T-helper 1 cell treated with Interleukin-12 subunit alpha and Interleukin-12 subunit beta and Interleukin-4 antibody, amounts not matched to agents 30 μg/mL and 1 μg/mL, for 36 hours (primary cell): Measurements from ENCODE around the gene ZBTB16.

Source experiments
- H3K27ac Mint-ChIP-seq: one replicate; pipeline ENCODE4 v1.8.0; 2021; ENCODE audit warnings: mild to moderate bottlenecking, mixed read lengths
- H3K27me3 Mint-ChIP-seq: one replicate; pipeline ENCODE4 v1.8.0; 2021; ENCODE audit warnings: low read depth, mixed read lengths
- H3K36me3 Mint-ChIP-seq: one replicate; pipeline ENCODE4 v1.8.0; 2021; ENCODE audit warnings: low read depth, mixed read lengths
- H3K4me1 Mint-ChIP-seq: one replicate; pipeline ENCODE4 v1.8.0; 2021; ENCODE audit warnings: low read depth, mixed read lengths
- H3K4me3 Mint-ChIP-seq: one replicate; pipeline ENCODE4 v1.8.0; 2021; ENCODE audit warnings: mild to moderate bottlenecking, moderate library complexity, mixed read lengths
- H3K9me3 Mint-ChIP-seq: one replicate; pipeline ENCODE4 v1.8.0; 2021; ENCODE audit warnings: mixed read lengths

Gene ZBTB16

DNA sequence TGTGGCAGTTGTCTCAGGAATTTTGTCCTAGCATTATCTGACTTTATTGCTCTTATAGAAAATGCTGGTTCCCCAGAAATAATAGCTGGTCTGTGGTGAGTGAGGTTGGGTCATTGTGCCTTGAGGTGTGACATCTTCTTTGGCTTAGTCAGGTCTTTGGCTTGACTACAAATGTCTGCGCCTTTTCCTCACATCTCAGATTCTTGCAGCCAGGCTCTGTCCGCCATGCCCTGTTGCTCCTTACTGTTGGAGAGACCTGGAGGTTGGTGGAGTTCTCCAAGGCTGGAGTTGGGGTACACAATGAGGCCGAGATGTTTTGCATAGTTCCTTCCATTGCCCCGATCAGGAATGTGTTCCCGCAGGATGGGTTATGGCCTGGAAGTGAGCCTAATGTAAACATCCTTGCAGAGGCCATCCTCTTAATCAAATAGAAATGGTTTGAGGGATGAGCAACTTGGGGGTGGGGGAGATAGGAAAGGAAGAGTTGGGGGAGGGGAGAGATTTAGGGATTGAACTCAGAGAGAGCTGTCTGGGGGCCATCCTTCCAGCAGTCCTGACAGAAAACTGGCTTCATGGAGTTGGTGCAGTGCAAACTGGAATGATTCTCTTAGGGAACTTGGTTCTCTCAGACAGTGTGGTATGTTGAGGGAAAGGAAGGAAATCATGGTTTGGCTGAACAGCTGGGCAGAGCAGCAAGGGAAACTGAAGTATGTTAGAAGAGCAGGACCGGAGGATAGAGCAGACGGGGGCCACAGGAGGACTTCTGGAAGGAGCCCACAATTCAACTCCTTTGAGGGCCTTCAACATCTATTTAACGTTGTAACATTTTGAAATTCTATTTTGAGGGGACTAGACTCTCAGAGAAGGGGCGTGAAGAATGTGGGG is 49.9 kb downstream of the ZBTB16 start:
- H3K4me3 Mint-ChIP-seq: no peak overlapping the region
- H3K27me3 Mint-ChIP-seq: peaks cover 61% of the 10 kb centered on the region
- no peak overlapping the region for H3K27ac Mint-ChIP-seq
- H3K4me1 Mint-ChIP-seq: peaks cover 13% of the 10 kb centered on the region
- H3K36me3 Mint-ChIP-seq: no peaks in the 10 kb centered on the region
- no peaks in the 10 kb centered on the region for H3K9me3 Mint-ChIP-seq

DNA sequence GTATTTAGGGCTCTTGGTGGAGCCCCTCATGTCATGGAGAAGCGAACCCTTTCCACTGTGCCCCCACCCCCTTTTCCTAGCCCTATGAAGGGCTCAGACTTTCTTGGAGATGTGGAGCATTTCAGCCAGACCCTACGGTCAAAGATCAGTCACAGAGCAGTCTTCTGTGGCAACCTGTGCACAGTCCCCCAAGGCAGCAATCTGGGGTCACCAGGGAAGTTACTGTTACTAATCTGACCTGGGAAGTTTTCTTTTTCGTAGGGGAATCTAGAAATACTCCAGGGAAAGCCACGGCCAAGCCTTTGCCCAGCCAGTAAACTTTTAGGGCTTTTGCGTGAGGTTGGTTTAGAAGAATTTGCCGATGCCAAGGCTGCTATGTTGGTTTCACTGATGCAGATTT is 50.6 kb downstream of the ZBTB16 start:
- H3K36me3 Mint-ChIP-seq: no peaks in the 10 kb centered on the region
- no peak overlapping the region for H3K4me3 Mint-ChIP-seq
- no peaks in the 10 kb centered on the region for H3K9me3 Mint-ChIP-seq
- H3K27ac Mint-ChIP-seq: no peak overlapping the region
- H3K27me3 Mint-ChIP-seq: peaks cover 65% of the 10 kb centered on the region
- peaks cover 12% of the 10 kb centered on the region for H3K4me1 Mint-ChIP-seq

DNA sequence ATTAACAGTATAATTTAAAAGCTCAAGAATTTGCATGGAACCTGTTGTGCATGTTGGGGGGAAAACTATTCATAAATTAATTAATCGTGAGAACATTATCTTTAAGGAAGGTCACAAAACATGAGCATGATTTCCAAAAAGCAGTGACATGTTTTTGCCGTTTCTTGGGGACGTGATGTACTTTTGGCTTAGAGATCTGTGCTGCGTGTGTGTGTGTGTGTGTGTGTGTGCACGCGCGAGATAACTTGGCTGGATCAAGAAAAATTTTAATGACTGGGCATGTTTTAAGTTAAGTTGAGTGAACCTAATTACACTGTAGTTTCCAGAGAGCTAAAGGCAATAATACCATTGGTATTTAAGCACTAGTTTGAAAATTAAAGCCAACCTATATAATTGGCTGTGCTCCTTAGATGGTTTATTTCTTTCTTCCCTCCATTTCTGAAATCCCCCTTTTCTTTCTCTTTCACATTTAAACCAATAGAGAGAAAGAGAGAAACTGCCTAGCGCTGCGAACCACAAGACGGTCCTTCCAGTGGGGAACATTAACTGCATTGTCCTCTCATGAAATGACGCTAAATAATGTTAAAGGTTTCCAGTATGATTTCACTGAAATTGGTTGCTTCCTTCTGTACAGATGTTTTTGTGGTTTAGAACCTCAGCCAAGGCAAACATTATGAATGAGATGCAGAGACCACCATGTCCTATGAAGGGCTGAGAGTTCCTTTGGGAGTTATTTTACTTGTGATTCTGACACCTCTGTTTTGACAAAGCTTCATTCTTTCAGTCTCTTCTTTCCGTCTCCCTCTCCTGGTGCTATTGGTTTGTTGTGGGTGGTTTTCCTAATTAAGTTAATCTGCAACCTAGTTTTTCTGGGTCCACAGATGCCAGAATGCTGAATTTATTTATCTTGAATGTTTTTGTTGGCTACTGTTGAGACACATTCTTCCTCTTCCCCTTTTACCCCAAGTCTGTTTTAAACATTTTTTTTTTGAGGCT is 51.7 kb downstream of the ZBTB16 start:
- H3K27me3 Mint-ChIP-seq: peaks cover 72% of the 10 kb centered on the region
- H3K4me1 Mint-ChIP-seq: peaks cover 10% of the 10 kb centered on the region
- no peak overlapping the region for H3K4me3 Mint-ChIP-seq
- H3K9me3 Mint-ChIP-seq: no peaks in the 10 kb centered on the region
- H3K36me3 Mint-ChIP-seq: no peaks in the 10 kb centered on the region
- H3K27ac Mint-ChIP-seq: no peak overlapping the region

DNA sequence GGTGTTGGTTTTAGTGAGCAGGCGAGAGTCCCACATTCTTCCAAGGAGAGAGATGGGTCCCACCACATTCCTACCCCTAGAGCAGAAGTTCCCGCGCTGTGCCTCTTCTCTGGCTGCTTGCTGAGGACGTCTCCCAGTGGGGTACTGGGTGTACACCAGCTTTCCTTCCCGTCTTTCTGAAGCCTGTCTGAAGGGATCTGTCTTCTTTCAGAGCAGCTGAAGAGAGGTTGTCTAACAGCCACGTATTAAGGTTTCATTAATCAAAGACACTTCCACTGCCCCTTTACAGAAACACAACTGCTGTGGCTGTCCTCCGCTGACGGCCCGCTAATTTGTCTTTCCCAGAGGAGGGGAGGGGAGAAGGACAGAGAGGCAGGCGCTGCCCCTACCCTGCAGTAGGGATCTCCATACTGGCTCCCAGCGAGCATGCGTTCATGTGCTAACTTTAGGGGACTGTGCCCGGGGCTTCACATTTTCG is 56.0 kb downstream of the ZBTB16 start:
- no peaks in the 10 kb centered on the region for H3K9me3 Mint-ChIP-seq
- H3K4me3 Mint-ChIP-seq: no peak overlapping the region
- peaks cover 3% of the 10 kb centered on the region for H3K4me1 Mint-ChIP-seq
- no peaks in the 10 kb centered on the region for H3K36me3 Mint-ChIP-seq
- H3K27ac Mint-ChIP-seq: no peak overlapping the region
- H3K27me3 Mint-ChIP-seq: peaks cover 60% of the 10 kb centered on the region

DNA sequence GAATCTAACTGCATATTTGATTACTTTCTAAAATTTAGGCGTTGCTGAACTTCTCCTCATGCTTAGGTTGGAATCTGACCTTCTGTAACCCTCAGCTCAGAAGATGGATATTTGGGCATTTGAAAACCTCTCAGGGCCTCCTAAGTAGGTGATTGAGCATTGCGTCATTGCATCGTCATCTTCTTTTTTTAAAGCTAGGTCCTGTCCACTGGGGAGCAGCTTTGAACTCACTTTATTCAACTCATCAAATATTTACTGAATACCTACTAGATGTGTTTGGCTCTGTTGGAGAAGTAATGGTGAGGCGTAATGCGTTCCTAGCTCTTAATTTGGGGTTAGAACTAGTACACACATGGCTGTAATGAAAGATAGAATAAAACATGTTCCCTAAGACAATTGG is 56.8 kb downstream of the ZBTB16 start:
- H3K4me3 Mint-ChIP-seq: no peak overlapping the region
- no peaks in the 10 kb centered on the region for H3K9me3 Mint-ChIP-seq
- H3K27ac Mint-ChIP-seq: no peak overlapping the region
- peaks cover 51% of the 10 kb centered on the region for H3K27me3 Mint-ChIP-seq
- peaks cover 2% of the 10 kb centered on the region for H3K4me1 Mint-ChIP-seq
- no peaks in the 10 kb centered on the region for H3K36me3 Mint-ChIP-seq

DNA sequence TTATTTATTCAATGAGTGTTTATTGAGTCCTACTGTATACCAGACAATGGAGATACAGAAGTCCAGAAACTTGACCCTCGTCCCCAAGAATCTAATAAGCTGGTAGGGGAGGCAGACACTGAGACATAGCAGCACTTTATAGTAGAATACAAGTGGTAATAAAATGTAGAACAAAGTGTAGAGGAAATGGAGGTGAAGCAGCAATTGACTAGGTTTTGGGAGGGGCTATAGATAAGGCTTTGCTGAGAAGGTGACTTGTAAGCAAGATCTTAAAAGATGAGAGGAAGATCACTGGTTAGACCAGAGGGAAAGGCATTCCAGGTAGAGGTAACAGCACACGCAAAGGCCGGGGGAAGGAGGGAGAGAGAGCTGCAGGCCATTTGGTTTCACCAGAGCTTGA is 57.3 kb downstream of the ZBTB16 start:
- H3K27ac Mint-ChIP-seq: no peak overlapping the region
- no peak overlapping the region for H3K4me3 Mint-ChIP-seq
- H3K9me3 Mint-ChIP-seq: no peaks in the 10 kb centered on the region
- H3K27me3 Mint-ChIP-seq: peaks cover 46% of the 10 kb centered on the region
- no peaks in the 10 kb centered on the region for H3K4me1 Mint-ChIP-seq
- no peaks in the 10 kb centered on the region for H3K36me3 Mint-ChIP-seq

DNA sequence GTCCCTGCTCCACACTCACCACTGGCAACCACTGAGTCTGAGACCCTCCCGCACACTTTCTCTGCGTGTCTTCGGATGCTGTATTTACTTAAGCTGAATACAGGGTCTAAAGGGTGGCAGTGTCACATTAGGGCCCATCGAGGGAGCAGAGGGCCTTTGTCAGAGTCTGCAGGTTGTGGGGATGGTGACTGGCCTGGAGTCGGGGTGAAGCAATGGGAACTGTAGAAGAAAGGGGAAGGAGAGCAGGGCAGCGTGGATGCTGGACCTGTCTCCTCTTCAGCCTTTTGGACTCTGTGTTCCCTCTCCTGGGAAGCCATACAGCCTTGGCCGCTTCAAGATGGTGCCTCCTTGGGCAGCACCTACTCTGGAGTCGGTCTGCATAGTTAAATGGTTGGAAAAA is 61.1 kb downstream of the ZBTB16 start:
- H3K27ac Mint-ChIP-seq: no peak overlapping the region
- H3K9me3 Mint-ChIP-seq: no peaks in the 10 kb centered on the region
- H3K27me3 Mint-ChIP-seq: peaks cover 20% of the 10 kb centered on the region
- H3K4me1 Mint-ChIP-seq: no peaks in the 10 kb centered on the region
- no peaks in the 10 kb centered on the region for H3K36me3 Mint-ChIP-seq
- H3K4me3 Mint-ChIP-seq: no peak overlapping the region

DNA sequence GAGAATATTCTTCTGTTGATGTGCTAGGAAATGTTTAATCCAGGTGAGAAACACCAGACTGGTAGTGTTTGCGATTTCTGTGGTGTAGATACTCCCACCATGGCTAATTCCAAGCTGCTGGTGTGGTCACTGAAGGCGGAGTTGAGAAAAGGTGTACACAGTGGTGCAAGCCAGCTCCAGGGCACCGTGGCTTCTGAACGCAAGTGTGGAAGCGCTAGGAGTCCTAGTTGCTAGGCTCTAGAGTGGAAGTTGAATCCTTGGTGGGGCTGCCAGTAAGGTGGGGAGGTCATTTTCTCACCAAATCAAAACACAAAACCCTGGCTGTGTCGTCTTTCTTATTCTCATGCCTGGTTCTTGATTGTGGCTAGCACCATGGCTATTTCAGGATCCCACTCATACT is 61.6 kb downstream of the ZBTB16 start:
- Mint-ChIP-seq H3K9me3 (no peaks in the 10 kb centered on the region), H3K36me3 (no peaks in the 10 kb centered on the region), H3K4me1 (no peaks in the 10 kb centered on the region), H3K27ac (no peak overlapping the region), H3K4me3 (no peak overlapping the region), H3K27me3 (peaks cover 18% of the 10 kb centered on the region)

DNA sequence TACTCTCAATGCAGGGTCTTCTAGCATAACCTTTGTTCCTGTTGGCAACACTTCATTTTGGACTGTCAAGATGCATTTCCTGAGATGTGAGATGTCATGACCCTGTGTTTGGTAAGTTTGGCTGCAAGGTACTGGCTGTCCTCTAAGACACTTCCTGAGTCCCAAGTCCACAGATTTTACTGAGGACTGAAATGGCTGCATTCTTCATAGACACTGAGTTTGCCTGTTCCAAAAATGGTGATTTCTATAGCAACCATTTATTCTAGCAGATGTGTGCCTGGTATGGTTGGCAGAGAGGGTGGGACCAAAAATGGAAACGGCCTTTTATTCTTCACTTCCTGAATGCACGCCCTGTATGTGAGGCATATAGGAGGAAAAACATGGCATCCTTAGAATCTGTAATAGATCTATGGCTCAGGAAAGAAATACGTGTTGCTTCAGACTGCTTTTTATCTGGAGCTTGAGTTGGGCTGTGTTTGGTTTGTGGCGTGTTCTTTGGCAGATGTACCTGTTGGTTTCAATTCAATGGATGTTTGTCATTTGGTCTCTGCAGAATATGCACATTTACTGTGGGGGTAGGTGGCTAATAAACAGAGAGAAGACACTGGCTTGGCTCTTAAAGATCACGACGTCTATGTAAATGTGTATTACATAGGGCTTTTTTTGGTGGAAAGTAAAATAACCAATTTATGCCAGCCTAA is 62.4 kb downstream of the ZBTB16 start:
- no peaks in the 10 kb centered on the region for H3K4me1 Mint-ChIP-seq
- no peak overlapping the region for H3K4me3 Mint-ChIP-seq
- peaks cover 13% of the 10 kb centered on the region for H3K27me3 Mint-ChIP-seq
- H3K27ac Mint-ChIP-seq: no peak overlapping the region
- H3K9me3 Mint-ChIP-seq: no peaks in the 10 kb centered on the region
- no peaks in the 10 kb centered on the region for H3K36me3 Mint-ChIP-seq

DNA sequence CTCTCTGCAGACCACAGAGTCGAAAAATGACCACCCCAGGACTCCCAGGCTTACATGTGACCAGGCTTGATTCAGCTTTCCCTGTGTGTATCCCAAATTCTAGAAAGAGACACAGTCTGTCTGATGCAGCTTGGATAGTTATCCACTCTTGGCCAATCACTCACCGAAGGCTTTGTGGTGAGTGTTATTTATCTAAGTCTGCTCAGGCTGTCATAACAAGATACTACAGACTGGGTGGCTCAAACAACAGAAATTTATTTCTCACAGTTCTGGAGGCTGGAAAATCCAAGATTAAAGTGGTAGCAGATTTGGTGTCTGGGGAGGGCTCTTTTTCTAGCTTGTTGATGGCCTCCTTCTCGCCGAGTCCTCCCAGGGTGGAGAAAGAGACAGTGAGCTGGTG is 63.2 kb downstream of the ZBTB16 start:
- Mint-ChIP-seq H3K27me3 (peaks cover 11% of the 10 kb centered on the region), H3K4me3 (no peak overlapping the region), H3K27ac (no peak overlapping the region), H3K9me3 (no peaks in the 10 kb centered on the region), H3K36me3 (no peaks in the 10 kb centered on the region), H3K4me1 (no peaks in the 10 kb centered on the region)

DNA sequence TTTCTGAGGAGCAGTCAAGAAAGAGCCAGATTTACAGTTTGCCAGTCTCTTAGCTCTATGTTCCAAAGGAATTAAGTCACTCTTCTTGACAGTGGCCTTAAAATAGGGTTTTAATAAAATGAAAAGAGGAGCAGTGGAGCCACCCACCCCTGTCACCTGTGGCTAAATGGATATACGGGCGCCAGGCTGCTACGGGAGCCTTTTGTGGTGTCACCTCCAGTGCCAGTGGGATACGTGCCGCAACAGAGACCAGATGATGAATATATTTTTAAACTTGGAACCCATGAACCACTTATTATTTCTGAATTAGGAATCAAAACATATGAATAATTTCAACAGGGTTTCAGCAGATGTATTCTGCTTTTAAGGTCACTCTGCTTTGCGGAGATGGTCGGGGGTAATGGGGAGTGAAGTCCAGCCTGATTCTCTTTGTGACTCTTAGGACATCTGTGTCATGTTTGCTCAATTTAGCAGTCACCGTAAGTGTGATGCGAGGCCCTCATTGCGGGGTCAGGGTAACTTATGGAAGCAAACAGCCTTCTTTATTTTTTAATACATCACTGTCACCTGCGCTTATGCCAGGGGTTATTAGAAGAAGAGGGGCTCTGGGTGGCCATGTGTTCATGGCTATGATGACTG is 64.3 kb downstream of the ZBTB16 start:
- H3K4me1 Mint-ChIP-seq: no peaks in the 10 kb centered on the region
- no peak overlapping the region for H3K27ac Mint-ChIP-seq
- no peaks in the 10 kb centered on the region for H3K36me3 Mint-ChIP-seq
- no peak overlapping the region for H3K4me3 Mint-ChIP-seq
- peaks cover 10% of the 10 kb centered on the region for H3K27me3 Mint-ChIP-seq
- no peaks in the 10 kb centered on the region for H3K9me3 Mint-ChIP-seq

DNA sequence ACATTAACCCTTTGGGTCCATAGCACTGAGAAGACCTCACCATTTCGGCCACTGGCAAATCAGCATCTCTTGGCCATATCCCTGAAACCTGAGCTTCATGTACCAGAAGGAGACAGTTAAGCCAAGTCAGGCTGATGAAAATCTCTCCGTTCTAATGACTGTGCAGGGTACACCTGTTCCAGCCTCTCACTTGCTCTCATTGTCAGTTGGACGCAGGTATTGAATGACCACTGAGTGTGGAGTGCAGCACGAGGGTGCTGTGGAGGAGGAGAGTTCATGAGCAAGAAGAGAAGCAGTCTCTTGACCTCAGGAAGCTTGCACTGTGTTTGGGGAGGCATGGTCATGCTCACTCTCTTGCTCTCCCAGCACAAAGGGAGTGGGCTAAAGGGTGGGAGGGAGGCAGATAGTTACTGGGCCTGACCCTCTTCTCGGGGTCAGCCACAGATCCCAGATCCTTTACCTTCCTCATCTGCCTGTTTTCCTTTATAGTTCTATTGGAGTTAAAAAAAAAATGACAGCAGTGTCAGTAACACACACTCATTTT is 65.2 kb downstream of the ZBTB16 start:
- Mint-ChIP-seq H3K4me1 (peaks cover under 1% of the 10 kb centered on the region), H3K27ac (no peak overlapping the region), H3K9me3 (no peaks in the 10 kb centered on the region), H3K27me3 (peaks cover 13% of the 10 kb centered on the region), H3K36me3 (no peaks in the 10 kb centered on the region), H3K4me3 (no peak overlapping the region)

DNA sequence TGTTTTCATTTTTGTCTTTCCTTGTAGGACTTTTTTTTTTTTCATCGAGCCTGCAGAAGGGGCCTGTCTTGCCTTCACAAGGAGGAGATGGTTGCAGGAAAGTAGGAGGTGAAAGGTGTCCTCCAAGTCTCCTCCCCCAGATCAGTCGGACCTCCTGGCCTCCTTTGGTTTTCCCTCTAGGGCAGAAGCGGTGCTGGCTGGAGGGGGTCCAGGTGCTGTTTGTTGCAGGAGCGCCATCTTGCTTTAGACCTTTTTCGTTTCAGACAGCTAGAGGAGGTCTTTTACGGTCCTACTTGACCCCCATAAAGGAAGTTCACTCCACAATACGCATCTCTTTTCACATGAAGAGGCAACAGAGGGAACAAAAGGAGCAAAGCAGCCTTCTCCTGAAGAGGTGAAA is 66.0 kb downstream of the ZBTB16 start:
- H3K4me3 Mint-ChIP-seq: no peak overlapping the region
- no peaks in the 10 kb centered on the region for H3K9me3 Mint-ChIP-seq
- peaks cover 14% of the 10 kb centered on the region for H3K27me3 Mint-ChIP-seq
- H3K4me1 Mint-ChIP-seq: peaks cover 3% of the 10 kb centered on the region
- no peaks in the 10 kb centered on the region for H3K36me3 Mint-ChIP-seq
- no peak overlapping the region for H3K27ac Mint-ChIP-seq

DNA sequence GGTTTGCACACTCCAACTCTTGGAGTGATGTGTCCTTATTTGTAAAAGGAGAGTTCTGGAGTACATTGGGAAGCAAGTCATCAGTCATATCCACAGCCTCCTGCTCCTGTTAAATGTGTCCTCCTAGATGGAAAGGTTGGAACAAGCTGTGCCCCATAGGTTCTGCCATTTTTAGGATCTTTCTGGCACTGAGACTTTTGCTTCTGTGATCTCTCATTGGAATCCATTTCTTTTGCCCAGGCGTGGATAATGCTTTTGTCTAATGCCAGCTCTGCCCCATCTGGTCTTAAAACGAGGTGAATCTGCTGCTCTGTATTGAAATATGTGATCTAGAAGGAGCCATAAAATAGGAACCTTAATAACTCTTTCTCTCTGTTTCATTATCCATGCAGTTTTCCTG is 66.4 kb downstream of the ZBTB16 start:
- H3K27ac Mint-ChIP-seq: no peak overlapping the region
- H3K4me3 Mint-ChIP-seq: no peak overlapping the region
- peaks cover 7% of the 10 kb centered on the region for H3K4me1 Mint-ChIP-seq
- H3K36me3 Mint-ChIP-seq: no peaks in the 10 kb centered on the region
- H3K27me3 Mint-ChIP-seq: peaks cover 14% of the 10 kb centered on the region
- no peaks in the 10 kb centered on the region for H3K9me3 Mint-ChIP-seq
